CD4-positive, alpha-beta T cell treated with Interleukin-6 at 100 ng/mL for 8 hours (primary cell): ENCODE data around the gene MT1A.

ENCODE experiments used
- DNase-seq: peaks from one replicate; pipeline ENCODE4 v3.0.0-alpha.2; 2020; ENCODE audit warnings: mixed read lengths, low spot score

The MT1A gene

GRCh38 chr16:56637814-56638750, at the start of gene MT1A:
TSS of gene MT1A (plus strand) at chr16:56638666. CDS start at chr16:56638739, 73 bp downstream.
- DNase-seq: no peak

- DNase-seq: no peak
Observed at GRCh38 chr16:56588781-56589140, 49.7 kb upstream of the MT1A start.

GRCh38 chr16:56589141-56590039, 49.1 kb upstream of the MT1A start, which contains the start of gene MT3:
TSS of gene MT3 (plus strand) at chr16:56589528. CDS start at chr16:56589591, 63 bp downstream.
- no peak for DNase-seq

GRCh38 chr16:56591377-56592060, 46.9 kb upstream of the MT1A start:
- no peak for DNase-seq

GRCh38 chr16:56593573-56594291, 44.7 kb upstream of the MT1A start:
- no peak for DNase-seq

- DNase-seq: no peak
Observed at GRCh38 chr16:56594292-56594619, 44.2 kb upstream of the MT1A start.

- DNase-seq: peak; percentile 24
Observed at GRCh38 chr16:56600398-56600999, 38.0 kb upstream of the MT1A start.

- DNase-seq: no peak
Observed at GRCh38 chr16:56601325-56601724, 37.1 kb upstream of the MT1A start.

GRCh38 chr16:56603589-56603988, 34.9 kb upstream of the MT1A start:
- peak; percentile 29 for DNase-seq

- DNase-seq: no peak
Observed at GRCh38 chr16:56604966-56605365, 33.5 kb upstream of the MT1A start.

- DNase-seq: no peak
Observed at GRCh38 chr16:56605475-56605874, 33.0 kb upstream of the MT1A start.

- no peak for DNase-seq
Observed at GRCh38 chr16:56606071-56606475, 32.4 kb upstream of the MT1A start.

GRCh38 chr16:56606476-56607108, 31.9 kb upstream of the MT1A start:
- DNase-seq: no peak

GRCh38 chr16:56607109-56607618, 31.3 kb upstream of the MT1A start:
- no peak for DNase-seq

- no peak for DNase-seq
Observed at GRCh38 chr16:56607675-56608042, 30.8 kb upstream of the MT1A start.

GRCh38 chr16:56608043-56608875, 30.2 kb upstream of the MT1A start, which contains the start of gene MT2A:
TSS of gene MT2A (plus strand) at chr16:56608584. CDS start at chr16:56608656, 72 bp downstream.
- DNase-seq: peak; percentile 87

GRCh38 chr16:56608876-56609462, 29.5 kb upstream of the MT1A start:
- no peak for DNase-seq

- DNase-seq: peak; percentile 82
Observed at GRCh38 chr16:56609463-56609921, 29.0 kb upstream of the MT1A start.
